D341Med (cell line): Measurements from ENCODE around the gene TXLNA.

Experiments used
- DNase-seq: peaks from one replicate; pipeline ENCODE4 v3.0.0; 2012; ENCODE audit warnings: low spot score

TXLNA gene

DNA sequence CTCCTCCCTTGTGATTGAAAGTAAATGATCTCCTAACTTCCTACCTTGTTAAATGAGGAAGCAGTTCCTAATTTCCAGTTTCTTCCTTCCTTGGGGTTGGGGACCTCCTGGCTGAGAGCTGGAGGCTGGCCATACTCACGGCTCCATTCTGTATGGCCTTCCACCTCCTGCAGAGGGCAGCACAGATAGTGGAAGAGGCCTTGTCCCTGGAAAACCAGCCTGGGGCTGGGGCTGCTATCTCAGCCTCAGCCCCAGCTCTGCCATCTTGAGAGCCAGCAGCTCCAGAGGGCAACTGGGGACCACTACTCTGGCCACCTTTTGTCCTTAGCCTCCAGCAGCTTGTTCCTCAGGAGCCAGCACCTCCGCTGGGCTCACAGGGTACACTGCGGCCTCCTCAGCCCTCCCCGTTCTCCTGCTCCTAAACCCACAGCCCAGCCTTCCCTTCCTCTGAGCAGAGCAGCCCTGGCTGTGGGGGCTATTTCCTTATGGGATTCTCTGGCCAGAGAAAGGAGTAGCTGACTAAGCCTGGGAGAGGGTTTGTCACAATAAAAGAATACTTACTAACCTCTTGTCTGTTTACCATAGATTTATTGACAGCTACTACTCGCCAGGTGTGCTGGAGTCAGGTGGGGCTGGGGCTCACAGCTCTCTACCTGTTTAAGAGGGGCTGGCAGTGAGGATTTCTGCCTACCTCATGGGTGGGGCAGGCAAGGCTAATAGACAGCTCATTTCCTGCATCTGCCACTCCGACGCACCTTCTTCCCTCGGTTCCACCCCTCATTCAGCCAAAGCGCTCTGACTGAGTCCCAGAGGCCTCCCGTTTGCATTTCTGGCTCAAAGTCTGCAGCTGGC, 36.4 kb downstream of the TXLNA start:
- DNase-seq = peak; percentile 81

DNA sequence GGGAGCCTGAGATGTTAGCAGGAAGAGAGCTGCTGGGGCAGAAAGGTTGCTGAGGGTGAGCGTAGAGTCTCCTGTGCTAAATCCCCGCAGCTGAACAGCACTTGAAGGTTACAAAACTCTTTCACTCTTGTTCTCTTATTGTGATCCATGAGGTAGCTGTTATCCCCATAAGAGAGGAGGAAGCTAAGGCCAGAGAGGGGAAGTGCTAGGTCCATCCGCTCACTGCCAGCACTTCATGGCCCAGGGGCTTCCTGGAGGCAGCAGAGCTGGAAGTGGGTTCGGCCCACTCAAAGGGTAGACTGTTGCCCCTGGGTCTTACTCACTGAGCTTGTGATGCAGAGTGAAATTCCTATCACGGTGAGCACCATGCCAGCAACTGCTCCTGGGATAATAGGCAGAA, 37.1 kb downstream of the TXLNA start:
- no peak for DNase-seq

DNA sequence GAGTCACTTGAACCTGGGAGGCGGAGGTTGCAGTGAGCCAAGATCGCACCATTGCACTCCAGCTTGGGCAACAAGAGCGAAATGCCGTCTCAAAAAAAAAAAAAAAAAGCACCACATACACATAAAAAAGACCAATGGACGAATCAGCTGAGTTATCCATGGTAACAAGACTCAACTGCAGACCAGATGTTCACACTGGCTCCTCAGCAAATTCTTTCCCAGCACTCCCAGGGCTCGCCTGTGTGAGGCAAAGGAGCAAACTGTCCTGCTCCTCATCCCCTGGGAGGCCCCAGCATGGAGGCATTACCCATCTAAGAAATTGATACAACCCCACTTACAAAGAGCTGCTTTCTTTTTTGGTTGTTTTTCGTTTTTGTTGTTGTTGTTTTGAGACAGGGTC, 39.5 kb downstream of the TXLNA start:
- DNase-seq = no peak

DNA sequence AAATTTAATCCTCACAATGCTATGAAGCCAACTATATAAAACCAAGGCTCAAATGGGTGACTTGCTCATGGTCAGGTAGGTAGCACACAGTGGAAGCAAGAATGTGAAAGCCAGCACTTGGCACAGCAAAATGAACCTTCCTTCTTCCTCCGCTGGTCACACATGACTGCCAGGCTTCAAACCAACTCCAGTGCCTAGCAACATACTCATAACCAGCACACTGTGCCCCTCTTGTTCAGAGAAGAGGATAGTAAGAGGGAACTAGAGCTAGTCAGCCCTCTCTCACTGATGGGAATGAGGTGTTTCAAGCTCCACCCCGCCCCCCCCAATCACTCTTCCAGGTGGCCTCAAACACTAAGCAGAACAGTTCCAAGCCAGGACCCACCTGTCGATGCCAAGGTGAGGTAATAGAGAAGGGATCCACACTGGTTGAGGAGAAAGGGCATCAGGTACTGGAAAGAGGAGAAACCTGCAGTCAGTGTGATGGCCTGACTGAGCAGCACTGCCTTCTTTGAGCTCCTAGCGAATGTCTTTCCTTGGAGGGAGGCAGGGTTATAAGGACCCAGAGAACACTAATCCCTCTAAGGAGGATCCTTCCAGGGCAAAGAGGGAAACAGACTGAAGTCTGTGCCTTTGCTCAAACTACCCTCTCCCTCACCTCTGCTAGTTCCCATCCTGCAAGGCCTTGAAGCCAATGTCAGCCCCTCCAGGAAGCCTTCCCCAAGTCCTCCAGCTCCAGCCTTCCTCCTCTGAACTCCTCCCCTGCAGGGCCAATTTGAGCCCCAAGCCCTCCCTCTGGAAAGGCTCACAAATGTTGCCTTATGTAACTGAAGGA, 41.5 kb downstream of the TXLNA start:
- DNase-seq = no peak

DNA sequence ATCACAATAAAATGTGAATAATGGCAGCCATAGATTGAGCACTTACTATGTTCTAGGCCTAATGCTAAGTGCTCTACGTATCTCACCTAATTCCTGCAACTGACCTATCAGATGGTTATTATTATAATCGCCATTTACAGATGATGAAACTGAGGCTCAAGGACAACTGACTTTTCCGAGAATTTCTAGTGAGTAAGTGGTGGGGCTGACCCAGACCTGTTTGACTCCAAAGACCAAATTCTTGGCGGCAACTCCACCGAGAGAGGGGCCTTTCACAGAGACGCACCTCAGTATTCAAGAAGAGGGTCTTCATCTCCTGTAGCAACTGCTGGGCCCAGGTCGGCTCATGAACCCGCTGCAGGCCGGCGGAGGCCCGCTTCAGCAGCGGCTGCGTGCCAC, 42.1 kb downstream of the TXLNA start:
- DNase-seq = no peak

DNA sequence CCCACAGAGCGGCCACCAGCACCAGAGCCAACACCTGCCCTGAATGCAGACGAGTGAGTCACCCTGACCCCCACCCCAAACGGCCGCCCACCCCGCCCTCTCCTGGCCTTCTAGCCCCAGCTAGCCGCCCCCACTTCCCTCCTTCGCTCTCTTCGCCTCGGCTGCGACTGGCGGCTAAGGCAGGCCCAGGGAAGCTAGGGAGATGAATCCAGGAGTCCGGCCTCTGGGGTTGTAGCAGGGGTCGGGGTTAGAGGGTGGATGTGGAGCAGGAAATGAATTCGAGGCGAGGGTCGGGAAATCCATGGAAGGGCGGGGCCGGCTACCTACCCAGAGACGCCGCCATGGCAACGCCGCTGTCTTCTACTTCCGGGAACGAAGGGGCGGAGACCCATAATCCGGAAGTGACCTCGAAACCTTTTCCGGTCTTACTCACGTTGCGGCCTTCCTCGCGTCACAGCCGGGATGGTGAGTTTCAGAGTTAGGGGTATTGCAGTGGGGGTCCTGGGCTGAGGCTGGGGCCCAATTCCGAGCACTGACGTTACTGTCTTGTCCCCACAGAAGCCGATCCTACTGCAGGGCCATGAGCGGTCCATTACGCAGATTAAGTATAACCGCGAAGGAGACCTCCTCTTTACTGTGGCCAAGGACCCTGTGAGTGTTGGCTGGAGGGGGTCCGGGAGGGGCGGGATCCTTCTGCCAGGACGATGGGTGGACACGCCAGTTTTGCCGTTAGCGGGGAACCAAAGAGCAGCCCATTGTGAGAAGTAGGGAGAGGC, 42.7 kb downstream of the TXLNA start, which contains the start of the genes EIF3I and TMEM234:
EIF3I (plus strand) TSS at position 428 of the 776 bp plus-strand sequence; CDS start at position 463, 35 bp downstream.
TMEM234 (minus strand) TSS at position 374 of the 776 bp plus-strand sequence; CDS start at position 343, 31 bp downstream.
- peak; percentile 94 for DNase-seq

DNA sequence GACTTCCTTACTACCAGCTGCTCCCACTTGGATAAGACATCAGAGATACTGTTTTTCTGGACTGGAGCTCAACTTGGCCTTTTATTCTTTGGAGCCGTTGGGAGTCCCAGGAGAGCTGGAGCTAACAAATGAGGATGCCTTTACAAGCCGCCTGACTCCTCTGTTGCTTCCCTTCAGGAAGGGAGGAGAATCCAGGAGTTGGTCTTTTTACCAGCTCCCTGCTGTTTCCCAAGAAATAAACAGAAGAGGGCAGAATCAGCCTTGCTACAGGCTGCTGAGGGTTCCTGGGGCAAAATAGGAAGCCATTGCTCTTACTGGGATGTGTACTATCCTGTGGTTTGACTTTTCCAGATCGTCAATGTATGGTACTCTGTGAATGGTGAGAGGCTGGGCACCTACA, 44.2 kb downstream of the TXLNA start:
- no peak for DNase-seq

DNA sequence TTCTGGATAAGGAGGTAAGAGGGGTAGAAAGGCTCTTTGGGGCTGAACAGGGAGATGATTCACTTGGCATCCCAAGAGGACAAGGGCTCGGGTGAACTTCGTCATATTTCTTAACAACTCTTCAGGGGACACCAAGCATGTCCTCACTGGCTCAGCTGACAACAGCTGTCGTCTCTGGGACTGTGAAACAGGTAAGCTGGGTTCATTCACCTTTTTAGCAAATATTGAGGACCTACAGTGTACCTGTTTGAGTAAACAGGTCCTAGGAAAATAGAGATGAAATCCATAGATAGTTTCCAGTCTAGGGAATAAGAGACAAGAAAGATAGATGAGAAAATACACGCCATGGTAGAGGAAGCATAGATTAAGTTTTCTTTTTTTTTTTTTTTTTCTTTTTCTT, 44.8 kb downstream of the TXLNA start:
- no peak for DNase-seq

DNA sequence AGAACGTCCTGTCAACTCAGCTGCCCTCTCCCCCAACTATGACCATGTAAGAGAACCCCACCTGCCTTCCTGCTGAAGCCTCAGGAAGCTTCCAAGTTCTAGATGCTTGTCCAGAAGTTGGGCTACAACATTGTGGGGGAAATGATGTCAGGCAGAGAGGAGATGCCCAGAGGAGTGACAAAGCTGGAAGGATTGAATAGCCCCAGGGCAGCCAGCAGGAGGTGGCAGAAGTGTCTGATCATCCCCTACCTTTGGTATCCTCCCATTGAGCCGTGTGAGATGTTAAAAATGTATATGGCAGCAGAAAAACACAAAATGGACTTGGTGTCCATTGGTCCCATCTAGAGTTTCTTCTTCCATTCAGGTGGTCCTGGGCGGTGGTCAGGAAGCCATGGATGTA, 49.3 kb downstream of the TXLNA start:
- no peak for DNase-seq

DNA sequence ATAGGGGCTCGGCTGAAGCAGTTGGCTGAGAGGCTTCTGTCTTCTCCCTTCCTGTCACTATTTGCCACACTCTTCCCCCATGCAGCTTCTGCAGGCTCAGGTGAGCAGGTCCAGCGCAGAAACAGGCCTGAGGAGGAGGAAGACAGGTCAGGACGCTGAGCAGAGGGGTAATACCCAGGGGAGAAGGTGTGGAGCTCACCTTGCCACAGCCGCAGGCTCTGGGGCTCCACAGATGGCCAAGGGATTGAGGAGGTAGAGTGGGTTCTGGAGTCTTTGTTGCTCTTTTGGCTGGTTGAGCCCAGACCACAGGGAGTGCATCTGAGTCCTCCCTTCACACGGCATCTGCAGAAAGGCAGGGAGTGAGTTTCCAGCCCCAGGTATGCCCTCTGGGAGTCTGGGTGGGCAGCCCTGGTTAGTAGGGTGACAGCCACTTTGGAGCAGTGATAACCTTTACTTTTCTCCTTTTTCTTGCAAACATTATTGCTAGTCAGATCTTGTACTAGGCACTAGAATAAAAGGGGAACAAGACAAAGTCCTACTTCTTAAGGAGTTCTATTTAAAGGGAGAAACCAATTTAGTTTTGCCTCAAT, 52.5 kb downstream of the TXLNA start:
- DNase-seq = no peak

DNA sequence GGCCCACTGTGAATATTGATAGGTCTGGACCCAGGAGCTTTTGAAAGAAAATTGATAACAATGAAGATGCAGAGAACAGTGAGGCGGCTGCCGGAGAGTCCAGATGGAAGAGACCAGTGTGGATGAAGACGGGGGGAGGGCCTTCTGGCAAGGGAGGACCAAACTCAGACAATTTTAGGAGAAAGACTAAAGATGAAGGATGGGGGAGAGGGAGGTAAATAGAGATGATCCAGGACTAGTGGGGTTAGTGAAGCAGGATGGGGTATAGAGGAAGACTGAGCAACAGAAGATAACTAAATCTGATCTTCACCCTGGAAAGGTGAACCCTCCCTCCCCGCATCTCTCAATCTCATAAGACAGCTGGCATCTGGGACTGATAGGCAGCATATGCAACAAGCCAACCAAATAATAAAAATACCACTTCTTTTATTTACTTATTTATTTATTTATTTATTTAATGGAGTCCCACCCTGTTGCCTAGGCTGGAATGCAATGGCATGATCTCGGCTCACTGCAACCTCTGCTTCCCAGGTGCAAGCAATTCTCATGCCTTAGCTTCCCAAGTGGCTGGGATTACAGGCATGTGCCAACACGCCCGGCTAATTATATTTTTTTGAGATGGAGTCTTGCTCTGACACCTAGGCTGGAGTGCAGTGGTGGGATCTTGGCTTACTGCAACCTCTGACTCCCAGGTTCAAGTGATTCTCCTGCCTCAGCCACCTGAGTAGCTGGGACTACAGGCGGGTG, 53.3 kb downstream of the TXLNA start:
- DNase-seq = no peak

DNA sequence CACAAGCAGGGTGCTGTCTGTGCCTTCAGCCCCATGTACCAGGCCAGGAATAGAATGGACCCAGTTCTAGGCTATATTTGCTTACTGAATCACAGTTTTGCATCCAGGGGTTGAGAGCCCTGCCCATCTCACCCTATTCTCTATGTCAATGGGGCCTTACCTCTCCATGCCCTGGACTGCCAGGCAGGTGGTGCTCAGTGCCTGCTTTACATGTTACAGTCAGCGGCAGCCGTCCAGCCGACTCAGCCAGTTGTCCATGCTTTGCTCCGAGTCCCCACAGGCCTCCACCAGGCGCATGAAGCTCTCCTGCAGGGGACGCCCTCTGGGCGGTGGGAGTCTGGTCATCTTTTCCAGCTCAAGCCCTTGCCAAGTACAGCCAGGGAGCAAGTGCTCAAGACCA, 55.3 kb downstream of the TXLNA start:
- DNase-seq = no peak

DNA sequence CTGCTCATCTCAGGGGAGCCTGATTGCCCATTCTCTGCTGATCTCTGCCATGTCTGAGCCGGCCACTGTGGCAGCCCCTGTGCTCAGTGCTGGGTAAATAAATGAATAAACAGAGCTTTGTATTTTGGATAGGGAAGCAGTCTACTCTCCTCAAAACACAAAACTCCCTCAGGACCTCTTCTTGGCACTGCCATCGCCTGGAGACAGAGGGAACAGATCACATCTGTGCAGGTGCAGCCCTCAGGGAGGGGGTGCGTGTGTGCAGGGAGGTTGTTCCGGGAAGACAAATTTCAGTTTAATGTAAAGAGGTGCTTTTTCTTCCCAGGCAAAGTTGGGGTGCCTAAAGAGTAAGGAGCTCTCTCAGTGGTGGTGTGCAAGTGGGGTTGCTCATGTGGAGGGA, 59.9 kb downstream of the TXLNA start:
- no peak for DNase-seq

DNA sequence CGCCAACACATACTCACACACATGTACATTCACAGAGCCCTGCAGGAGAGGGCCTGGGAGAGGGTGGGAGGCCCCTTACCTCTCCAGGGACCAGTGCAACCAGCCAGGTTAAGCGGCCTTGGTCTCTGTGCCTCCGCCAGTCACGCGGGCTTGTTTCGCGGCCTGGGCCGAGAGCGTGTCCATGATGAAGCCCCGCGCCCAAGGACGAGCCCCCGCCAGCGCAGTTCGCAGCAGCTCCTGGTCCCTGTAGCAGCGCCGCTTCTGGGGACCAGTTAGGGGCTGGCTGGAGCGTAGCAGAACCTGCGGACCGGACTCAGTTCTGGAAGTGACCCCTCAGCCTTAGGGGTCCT, 60.3 kb downstream of the TXLNA start:
- DNase-seq = no peak

DNA sequence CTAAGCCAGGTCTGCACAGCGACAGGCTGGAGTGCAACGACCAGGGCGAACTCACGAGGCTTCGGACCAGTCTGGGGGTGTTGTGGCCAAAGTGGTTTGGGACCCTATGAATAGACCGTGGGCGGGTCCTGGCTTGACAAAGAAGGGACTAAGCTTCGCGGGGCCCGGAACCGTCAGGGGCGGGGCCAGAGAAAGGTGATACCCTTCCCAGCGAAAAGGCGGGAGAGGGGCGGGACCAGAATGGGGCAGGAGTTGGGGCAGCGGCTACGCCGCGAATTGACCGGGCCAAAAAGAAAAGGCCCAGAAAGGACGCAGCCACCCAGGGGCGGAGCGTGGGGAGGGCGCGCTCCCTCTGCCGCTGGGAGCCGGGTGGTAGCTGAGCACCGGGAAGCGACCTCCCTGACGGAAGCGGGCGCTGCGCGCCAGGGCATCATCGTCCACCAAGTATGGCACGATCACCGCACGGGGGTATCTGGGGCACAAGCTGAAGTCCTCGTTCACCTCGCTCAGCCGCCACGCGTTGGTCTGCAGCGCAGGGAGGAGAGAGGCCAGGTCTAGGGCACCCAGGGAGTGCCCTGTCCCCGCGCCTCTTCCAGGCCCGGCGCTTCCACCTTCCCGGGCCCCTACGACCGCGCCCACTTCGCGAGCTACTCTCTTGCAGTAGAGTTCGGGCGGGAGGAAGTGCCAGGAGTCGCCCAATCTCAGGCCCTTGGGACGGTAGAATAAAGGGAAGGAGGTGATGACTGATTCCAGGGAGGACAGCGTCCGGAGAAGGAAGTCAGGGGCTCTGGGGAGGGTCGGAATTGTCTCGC, 60.9 kb downstream of the TXLNA start:
- DNase-seq = peak; percentile 76

DNA sequence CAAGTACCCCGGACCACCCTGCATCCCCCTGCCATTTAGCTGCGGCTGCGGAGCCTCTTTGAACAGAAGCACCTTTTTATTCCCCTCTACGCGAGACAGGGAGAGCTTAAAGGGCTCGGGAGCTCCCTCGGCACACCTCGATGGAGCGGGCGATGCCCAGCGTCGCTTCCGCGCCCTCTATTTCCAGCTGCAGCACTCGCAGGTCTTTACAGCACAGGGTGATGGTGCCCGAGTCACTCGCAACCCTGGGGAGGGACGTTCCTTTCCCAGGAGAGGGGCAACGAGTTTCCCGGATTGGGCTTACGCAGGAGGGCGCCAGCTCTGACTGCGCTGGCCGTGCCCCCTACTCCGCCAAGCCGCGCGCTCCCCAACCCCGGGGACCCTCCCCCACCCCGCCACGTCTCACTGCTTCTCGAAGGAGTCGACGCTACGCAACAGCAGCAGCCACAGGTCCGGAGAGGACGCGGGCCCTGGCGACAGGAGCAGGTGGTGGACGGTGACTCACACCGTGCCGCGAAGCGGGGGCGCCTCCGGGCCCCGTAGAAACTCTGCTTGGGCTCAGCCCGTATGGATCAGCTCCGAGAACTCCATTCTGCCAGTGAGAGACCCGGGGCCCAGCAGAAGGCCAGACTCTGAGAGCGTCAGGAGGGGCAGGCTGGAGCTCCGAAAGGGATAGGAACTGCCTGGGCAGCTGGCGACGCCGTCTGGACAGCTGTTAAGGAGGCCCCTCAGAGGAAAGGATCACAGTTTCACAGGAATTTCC, 61.7 kb downstream of the TXLNA start:
- DNase-seq = peak; percentile 66

DNA sequence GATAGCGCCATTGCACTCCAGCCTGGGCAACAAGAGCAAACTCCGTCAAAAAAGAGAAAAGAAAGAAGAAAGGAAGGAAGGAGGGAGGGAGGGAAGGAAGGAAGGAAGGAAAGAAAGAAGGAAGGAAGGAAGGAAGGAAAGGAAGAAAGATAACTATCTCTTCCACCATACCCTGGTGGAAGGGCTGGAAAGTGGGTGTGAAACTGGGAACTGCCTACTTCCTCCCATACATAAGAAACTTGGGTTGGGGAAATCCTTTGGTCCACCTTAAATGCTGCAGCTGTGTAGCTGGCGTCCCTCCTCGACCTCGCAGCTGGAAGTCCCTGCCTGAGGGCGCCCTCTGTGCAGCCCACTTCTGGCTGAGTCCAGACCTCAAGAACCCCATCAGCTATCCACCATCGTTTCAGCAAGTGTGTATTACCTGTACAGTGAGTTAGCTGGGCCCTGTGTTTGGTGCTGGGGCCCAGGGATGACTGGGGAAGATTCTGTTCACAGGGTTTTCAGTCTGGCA, 62.9 kb downstream of the TXLNA start:
- no peak for DNase-seq

DNA sequence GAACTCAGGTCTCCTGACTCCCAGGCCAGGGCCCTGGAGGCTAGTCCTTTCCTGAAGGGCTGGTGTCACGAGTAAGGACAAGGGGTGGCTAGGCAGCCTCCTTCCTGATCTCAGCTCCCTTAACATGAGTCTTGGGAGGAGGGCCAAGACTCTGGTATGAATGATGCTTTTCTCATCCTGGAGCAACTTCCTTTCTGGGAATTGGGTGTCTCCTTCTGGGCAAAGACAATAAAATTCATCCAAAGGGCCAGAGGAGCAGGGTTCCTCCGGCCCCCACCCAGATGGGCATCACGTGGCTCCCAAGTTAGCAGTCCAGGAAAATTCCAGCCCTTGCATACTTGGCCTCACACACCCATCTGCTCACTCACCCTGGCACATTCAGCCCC, 67.4 kb downstream of the TXLNA start, which contains the start of gene FAM167B:
FAM167B (plus strand) TSS at position 335 of the 386 bp plus-strand sequence. CDS start 200 bp downstream, outside the sequence.
- DNase-seq = no peak

DNA sequence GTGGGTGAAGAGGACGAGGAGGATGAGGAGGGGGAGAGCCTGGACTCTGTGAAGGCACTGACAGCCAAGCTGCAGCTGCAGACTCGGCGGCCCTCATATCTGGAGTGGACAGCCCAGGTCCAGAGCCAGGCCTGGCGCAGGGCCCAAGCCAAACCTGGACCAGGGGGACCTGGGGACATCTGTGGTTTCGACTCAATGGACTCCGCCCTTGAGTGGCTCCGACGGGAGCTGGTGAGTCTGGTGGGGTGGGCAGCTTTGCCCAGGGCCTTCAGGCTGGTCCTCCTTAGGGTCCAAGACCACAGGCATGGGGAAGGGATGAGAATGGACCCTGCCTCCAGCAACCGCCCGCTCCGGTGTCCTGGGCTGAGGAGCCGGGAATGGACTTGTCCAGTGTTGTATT, 68.0 kb downstream of the TXLNA start:
- DNase-seq = no peak
